GM19324 (cell line): Measurements from ENCODE around the gene TMEM63C.

Source experiments
- ATAC-seq: cut with Tn5 transposase; IDR thresholded peaks from one replicate; pipeline ENCODE4 v1.9.1; 2021; ENCODE audit warnings: mild to moderate bottlenecking, moderate library complexity; ENCODE audit not compliant: unreplicated experiment, low FRiP score

TMEM63C gene

DNA sequence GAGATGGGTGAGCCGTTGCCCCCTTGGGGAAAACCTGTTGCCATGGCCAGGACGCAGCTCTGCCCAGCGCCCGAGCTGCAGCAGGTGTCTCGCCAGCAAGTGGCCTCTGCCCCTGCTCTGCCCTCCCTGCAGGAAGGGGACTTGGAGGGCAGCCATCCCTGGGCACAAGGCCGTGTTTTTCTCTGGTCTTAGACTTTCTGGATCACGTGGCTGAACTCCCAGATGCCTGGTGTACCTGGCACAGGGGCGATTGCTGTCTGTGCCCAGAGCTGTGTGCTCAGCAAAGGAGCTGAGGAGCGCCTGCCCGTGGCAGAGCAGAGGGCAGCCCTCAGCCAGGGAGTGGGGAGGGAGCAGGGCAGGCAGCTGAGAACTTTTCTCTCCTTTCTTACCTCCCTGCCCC is 38.0 kb downstream of the TMEM63C start:
- ATAC-seq: no peak

DNA sequence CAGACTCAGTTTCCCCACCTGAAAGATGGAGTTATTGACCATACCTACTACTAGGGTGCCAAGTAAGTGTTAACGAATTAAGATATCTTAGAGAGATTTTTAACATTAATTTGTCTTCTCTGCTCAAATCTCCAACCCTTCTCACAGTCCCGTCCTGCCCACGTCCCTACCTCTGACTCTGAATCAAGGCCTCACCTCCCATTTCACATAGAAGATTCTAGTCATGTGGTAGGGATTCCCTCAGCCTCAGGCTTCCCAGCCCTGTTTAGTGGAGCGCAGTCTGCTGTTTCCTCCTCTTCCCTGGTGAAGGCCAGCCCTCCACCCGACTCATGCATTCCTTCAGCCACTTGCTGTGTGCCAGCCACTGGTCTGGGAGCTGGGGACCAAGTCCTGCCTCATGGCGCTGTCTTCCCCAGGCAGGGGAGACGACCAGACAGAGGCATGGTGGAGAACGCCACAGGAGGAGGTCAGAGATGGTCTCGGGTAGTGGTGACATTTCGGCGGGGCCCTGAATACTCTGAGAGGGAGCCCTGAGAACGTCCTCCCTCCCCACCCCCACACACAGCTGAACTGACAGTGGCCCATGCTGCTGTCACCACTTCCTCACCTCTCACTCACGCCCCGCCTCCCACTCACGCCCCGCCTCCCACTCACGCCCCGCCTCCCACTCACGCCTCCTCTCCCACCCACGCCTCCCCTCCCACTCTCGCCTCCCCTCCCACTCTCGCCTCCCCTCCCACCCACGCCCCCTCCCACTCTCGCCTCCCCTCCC is 38.8 kb downstream of the TMEM63C start:
- ATAC-seq: no peak

DNA sequence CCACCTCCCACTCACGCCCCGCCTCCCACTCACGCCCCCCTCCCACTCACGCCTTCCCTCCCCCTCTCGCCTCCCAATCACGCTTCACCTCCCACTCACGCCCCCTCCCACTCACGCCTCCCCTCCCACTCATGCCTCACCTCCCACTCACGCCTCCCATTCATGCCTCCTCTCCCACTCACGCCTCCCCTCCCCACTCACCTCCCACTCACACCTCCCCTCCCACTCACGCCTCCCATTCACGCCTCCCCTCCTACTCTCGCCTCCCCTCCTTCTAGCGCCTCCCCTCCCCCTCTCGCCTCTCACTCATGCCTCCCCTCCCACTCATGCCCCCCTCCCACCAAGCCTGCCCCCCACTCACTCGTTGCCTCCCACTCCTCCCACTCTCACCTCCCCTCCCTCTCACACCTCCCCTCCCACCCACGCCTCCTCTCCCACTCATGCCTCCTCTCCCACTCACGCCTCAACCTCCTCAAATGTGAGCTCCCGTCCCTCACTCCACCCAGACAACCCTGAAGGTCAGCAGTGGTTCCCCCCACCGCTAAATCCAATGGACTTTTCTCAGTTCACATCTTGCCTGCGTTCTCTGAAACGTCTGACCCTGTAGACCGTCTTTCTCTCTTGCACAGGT is 39.8 kb downstream of the TMEM63C start:
- ATAC-seq: no peak

DNA sequence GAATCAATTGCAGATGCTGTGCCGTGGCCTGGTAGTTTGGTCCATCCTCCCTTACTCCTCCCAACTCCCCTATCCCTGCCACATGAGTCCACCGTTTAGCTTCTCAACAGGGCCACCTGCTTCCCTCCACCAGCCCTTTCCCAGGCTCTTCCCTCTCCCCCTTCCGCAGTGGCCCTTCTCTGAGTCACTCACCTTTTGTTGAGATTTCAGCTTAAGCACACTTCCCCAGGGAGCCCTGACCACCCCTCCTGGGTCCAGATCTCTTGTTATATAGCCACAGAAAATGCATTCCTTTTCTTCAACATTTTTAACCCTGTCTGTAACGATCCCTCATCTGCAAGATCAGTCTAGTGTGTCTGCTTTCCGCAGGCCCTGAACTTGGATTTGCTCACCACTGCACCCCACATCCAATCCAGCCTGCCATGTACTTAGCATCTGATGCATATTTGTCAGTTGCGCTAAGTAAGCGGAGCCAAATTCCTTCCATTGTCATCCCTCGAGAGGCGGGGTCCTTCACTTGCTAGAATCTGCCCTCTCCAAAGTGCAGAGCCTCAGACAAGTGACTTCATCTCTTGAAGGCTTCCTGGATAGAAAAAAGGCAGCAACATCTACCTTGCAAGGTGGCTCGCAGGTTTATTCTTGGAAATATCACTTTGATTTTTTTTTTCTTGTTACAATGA is 41.1 kb downstream of the TMEM63C start:
- no peak for ATAC-seq

DNA sequence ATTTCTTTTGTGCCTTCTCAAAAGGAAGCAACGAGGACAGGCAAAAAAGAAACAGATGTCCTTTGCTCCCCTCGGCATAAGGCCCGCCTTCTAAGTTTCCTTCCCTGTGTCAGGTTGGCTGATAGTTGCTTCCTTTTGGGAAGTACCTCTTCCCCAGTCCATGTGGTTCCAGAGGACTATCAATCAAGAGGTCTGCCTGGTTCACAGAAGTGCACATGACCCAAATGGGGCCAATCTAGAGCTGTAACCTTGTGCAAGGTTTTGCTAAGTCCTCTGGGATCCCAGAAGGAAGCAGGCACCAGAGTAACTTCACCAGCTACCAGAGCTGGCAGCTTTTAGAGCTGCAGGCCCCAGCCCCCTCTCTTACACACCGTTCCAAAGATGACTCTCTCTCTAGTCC is 42.6 kb downstream of the TMEM63C start:
- no peak for ATAC-seq

DNA sequence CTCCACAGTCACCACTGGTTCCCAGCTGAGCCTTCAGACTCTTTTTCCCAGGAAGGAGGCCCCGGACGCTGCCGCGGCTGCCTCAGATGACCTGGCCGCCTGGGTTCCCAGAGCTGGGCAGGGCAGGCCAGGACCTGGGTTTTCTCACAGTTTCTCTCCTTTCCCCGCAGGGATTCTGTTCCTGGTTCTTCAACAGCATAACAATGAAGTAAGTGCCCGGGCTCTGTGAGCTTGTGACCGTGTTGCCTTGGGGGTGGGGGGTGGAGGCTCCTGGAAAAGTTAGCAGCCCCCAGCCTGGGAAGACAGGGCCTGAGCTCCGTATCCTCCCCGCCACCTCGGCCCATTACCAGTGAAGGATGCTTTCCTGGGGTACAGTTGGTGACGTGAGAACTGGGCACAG is 43.7 kb downstream of the TMEM63C start:
- ATAC-seq: no peak

DNA sequence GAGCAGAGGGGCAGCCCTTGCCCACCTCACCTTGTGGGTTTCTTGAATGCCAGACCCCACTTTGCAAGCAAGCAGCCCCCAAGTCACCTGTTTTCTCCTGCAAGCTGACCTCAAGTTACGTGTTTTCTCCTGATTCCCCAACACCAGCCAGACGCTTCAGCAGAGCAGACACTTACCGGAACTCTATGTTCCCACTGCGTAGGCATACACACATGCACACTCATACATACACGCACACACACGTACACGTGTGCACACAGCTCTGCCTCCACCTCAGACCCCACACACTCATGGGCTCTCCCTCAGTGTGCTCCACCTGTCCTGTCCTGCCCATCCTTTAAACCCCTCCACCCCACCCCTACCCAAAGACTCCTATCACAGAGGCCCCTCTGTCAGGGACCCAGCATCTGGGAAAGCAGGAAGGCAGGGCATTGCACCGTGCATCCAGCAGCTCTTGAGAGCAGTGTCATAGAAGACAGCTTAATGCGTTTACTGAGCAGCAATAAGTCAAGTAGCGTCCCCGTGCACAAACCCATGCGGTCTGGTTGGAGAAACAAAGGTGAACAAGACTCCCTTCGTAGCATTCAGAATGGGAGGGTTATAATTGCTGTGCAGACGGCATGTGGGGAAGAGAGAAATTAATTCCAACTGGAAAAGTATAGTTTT is 44.4 kb downstream of the TMEM63C start:
- no peak for ATAC-seq

DNA sequence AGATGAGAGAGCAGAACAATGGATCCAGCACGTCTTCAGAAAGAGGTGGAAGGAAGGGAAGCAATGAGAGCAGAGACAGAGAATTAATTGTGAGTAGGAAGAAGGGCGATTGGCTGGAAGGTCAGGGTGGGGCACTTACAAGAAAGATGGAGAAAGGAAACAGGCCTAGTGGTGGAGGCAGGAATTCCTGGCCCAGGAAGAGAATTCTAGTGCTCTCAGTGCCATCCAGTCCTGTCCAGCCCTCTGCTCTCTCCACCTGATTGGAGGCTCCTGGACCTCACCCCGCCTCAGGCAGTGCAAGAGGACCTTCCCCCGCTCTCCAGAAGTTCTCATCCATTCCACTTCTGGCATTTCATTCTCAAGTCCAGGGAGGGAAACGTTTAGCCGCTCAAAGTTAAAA is 46.5 kb downstream of the TMEM63C start:
- ATAC-seq: no peak

DNA sequence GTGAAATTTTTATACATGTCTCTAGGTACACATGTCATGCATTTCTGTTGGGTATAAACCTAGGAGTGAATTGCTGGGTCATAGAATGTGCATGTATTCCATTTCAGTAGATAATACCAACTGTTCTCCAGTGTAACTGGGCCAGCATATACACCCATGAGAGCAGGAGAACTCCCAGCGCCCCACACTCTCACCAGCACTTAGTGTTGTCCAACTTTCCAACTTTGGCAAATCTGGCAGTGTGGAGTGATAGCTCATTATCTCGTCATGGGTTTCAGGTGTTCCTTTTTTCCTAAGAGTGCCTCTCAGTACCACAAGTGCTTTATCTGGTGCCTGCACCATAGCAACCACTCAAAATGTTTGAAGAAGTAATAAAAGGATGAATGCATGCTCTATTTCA is 49.3 kb downstream of the TMEM63C start:
- no peak for ATAC-seq

DNA sequence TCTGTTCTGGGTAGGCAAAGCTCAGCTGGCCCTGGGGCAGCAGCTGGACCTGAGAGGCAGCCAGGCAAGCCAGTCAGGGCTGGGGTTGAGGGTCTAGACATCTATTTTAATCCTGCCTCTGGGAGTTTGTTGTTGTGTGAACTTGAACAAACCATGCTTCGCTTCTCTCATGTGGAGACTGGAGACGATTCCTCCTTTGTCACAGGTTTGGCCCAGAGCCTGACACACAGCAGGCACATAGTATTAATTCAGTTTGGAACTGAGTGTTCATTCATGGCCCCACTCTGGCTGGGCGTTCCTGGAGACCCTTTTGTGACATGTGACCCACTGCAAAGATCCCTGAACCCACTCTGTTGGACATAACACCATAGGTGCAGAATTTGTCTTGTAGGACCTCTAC is 50.1 kb downstream of the TMEM63C start:
- no peak for ATAC-seq

DNA sequence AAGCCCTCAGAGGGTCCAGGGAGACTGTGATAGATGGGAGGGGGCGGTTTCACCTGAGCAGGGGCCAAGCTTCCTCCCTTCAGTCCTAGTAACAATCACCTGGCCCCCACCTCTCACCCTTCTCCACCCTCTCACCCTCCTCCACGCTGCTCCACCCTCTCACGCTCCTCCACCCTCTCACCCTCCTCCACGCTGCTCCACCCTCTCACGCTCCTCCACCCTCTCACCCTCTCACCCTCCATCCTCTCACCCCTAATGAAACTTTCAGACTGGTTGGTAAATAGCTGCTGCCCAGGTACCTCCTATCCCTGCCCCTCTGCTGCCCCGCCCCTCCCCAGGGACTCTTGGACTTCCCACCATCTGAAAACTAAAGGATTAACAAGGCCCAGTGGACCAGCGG is 55.2 kb downstream of the TMEM63C start:
- no peak for ATAC-seq

DNA sequence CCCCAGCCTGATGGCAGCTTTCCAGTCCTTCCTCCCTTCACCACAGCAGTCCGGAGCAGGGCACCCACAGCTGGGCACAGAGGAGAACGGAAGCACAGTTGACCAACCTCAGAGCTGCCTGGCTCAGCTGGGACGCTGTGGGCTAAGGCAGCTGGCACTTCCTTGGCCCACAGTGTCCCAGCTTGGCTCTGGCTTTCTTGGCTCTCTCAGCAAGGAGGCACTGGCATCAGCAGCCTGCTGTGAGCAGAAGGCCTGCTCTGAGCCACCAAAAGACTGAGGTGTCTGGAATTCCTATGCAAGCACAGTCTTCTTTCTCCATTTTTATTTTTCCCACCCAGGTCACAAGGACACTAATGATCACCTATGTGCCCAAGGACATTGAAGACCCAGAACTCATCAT is 56.8 kb downstream of the TMEM63C start:
- ATAC-seq: no peak

DNA sequence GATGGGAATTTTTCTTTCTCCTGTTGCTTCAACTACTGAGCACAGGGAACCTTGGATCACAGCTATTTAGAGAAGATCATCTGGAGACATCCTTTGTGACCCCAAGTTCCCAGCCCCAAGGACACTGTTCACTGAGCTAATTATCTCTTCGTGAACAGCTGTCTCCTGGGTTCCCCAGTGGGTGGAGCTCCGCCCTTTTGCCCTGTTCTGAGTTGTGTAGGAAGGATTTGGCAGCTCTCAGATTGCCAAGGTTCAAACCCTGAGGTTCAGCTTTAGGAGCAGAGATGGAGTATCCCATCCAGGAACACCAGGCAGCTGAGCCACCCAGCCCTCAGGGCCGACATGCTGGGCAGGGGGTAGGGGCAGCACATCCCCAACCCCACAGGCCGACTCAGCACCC is 57.4 kb downstream of the TMEM63C start:
- no peak for ATAC-seq

DNA sequence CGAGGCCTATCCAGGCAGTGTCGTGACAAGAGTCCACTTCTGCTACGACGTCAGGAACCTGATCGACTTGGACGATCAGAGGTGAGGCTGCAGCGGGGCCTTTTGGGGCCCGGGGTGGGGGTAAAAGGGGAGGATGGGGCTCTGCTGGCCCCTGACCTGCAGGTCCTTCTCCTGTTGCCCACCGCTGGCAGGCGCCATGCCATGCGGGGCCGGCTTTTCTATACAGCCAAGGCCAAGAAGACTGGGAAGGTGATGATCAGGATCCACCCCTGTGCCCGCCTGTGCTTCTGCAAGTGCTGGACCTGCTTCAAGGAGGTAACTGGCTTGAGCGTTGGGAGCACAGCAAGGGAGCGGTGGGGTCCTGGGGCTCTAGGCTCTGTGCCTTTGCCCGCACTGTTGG is 57.8 kb downstream of the TMEM63C start:
- no peak for ATAC-seq

DNA sequence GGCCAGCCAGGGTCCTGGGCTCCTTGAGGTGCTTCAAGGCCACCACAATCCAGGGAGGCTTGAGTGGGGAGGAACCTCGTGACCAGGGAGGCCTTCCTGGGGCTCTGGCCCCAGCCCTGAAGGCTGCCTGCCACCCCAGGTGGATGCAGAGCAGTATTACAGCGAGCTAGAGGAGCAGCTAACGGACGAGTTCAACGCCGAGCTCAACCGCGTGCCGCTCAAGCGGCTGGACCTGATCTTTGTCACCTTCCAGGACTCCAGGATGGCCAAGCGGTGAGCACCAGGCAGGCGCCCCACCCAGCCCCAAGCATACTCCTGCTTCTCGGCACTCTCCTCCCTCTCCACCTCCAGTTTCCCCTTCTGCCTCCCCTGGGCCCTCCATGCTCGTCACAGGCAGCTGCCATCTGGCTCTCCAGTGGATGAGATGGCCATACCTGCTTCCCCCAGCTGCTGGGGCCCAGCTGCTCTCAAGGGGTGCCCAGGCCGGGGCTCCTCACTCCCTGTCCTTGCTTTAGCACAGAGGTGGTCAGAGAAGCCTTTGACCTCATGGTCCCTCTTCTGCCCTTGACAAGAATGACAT is 58.8 kb downstream of the TMEM63C start:
- no peak for ATAC-seq

DNA sequence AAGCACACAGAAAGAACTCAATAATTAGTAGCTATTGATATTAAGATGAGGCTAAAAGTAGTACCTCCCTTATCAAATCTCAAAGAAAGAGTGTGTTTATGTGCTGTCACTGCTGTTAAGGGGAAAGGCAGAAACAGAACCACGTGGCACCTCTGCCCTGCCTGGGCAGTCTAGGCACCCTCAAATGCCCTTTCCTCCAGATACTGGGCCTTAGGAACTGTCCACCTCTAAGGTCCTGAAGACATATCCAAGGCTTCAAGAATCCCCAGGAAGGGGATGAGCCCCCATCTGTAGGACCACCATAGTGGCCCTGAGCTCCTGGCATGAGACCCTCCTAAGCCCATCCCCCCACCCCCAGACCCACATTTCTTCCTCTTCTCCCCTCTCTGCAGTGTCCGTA is 60.4 kb downstream of the TMEM63C start:
- no peak for ATAC-seq

DNA sequence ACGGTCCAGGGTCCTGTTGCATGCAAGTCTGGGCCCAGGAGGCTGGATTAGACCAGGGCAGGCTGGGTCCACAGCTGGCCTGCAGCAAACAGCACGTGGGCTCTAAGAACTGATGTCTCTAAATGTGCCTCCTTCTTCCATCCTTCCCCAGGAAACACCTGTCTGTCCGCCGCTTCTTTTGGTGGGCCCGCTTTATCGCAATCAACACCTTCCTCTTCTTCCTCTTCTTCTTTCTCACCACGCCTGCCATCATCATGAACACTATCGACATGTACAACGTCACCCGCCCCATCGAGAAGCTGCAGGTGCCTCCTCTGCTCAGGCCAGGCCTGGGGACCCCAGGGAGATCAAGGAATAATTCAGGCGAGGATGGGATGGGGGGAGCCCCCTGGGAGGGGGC is 61.2 kb downstream of the TMEM63C start:
- no peak for ATAC-seq

DNA sequence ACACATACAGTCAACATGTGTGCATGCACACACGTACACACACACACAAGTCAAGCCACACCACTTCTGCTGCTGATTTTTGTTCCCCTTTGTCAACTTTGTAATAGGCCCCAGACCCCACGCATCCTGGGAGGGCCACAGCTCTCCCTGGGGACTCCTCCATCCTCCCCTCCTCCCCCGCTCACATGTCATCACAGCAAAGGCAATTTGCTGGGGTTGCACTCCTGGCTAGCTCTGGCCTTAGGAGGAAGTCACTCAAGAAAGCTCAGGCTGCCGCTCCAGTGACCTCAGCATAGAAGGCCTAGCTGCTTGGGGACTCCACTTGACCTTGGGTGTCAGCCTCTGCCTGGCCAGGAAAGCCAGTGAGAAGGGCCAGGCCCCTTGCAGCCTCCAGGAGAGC is 62.3 kb downstream of the TMEM63C start:
- ATAC-seq: no peak

DNA sequence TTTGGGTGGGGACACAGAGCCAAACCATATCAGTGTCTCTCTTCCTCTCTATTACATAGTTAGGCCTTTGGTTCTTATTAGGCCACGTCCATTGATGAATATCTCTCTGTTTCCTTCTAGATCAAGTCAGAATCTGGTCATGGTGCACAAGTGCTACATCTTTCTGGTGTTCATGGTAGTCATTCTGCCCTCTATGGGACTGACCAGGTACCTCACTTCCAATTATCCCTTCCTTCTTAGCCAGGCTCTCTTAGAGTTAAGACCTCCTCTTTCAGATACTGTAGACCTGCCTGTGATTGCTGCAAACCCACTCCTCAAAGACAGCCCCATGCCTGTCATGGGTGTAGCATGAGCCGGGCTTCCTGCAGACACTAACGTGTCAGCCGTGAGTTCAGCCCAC is 64.2 kb downstream of the TMEM63C start:
- ATAC-seq: no peak

DNA sequence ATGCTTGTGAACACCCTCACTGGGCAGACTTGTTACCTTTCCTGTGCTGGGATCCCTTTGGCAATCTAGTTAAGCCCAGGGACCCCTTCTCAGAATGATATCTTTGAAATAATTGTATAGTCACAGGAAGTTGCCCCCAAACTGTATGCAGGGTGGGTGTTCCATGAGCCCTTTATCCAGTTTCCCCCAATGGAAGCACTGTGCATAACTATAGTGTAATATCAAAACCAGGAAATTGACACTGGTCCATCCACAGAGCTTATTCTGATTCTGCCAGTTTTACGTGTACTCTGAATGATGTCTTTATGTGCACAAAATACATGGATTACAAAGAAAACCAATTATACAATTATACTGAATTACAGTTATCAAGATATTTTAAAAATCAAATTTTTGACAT is 65.2 kb downstream of the TMEM63C start:
- ATAC-seq: no peak

DNA sequence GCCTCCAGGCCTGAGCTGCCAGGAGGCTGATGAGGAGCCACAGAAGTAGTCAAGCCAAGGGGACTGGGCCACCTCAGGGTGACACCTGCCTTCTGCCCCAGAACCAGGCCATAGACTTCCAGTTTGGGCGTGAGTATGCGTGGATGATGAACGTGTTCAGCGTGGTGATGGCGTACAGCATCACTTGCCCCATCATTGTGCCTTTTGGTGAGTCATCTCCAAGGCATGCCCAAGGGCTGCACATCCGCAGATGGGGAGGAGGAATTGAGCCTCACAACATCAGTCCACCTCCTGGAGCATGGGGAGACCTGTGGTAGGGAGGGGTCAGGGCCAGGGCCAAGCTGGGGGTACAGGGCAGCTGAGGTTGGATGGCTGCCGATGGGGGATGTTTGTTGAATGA is 67.1 kb downstream of the TMEM63C start:
- no peak for ATAC-seq
